HFF-Myc (cell line): ENCODE data around the gene CKM.
"Not testable (repeated sequence)": the region's sequence is repeated elsewhere in the genome, so short reads cannot be mapped to it uniquely, and the experiment has no call there.

Experiments
- DNase-seq: peaks from one replicate; pipeline ENCODE4 v3.0.0-alpha.2; 2011; ENCODE audit warnings: low read depth; ENCODE audit errors: extremely low read depth
- H3K4me3 ChIP-seq: replicated peaks from 2 replicates; pipeline ENCODE4 v1.5.1; 2011; ENCODE audit warnings: low read depth, mild to moderate bottlenecking, control low read depth, low read length
- CTCF ChIP-seq: IDR thresholded peaks from 2 replicates; pipeline ENCODE4 v1.5.1; 2012; ENCODE audit warnings: mild to moderate bottlenecking, low read depth, low read length, control low read depth; ENCODE audit errors: missing control alignments

Gene CKM

GRCh38 chr19:45336696-45337251, 14.1 kb upstream of the CKM start:
- no peak overlapping the region for H3K4me3 ChIP-seq
- TF ChIP-seq CTCF, result no peak
- DNase-seq, result no peak

- not testable (repeated sequence) for H3K4me3 ChIP-seq, DNase-seq
Observed at GRCh38 chr19:45334881-45335280, 12.2 kb upstream of the CKM start.

GRCh38 chr19:45333609-45334303, 11.1 kb upstream of the CKM start:
- no peak for DNase-seq
- no peak for TF ChIP-seq CTCF
- no peak overlapping the region for H3K4me3 ChIP-seq

- no peak overlapping the region for H3K4me3 ChIP-seq
- no peak for TF ChIP-seq CTCF
- no peak for DNase-seq
Observed at GRCh38 chr19:45331411-45331810, 8.7 kb upstream of the CKM start.

GRCh38 chr19:45327404-45328143, 4.9 kb upstream of the CKM start:
- no peak for TF ChIP-seq CTCF
- no peak for DNase-seq
- H3K4me3 ChIP-seq, result no peak overlapping the region

- DNase-seq, result no peak
- H3K4me3 ChIP-seq, result no peak overlapping the region
- TF ChIP-seq CTCF, result no peak
Observed at GRCh38 chr19:45324349-45324907, 1.8 kb upstream of the CKM start.

- no peak for DNase-seq
- TF ChIP-seq CTCF, result no peak
- H3K4me3 ChIP-seq, result peak overlapping the region; percentile 15; the same call in 1 of the 2 replicates
Observed at GRCh38 chr19:45323671-45324081, 1.0 kb upstream of the CKM start.
